Effector CD8-positive, alpha-beta T cell (primary cell): ENCODE data around the gene CSF3R.

Source experiments
- DNase-seq: peaks from one replicate; lab custom pipeline; 2025; lab: John Stamatoyannopoulos, UW

The CSF3R gene

DNA sequence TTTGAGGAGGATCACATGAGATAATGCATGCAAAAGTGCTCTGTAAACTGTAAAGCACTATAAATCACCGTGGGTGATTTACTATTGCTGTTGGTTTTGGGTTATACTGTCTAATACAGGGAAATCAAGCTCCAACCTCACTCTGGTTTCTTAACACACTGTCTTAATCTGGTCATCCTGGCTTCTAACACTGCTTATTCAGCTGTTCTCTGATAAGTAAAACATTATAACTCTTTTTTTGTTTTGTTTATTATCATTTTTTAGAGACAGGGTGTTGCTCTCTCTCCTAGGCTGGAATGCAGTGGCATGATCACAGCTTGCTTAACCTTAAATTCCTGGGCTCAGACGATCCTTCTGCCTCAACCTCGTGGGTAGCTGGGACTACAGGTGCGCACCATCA is 63.1 kb downstream of the CSF3R start:
- no peak for DNase-seq

DNA sequence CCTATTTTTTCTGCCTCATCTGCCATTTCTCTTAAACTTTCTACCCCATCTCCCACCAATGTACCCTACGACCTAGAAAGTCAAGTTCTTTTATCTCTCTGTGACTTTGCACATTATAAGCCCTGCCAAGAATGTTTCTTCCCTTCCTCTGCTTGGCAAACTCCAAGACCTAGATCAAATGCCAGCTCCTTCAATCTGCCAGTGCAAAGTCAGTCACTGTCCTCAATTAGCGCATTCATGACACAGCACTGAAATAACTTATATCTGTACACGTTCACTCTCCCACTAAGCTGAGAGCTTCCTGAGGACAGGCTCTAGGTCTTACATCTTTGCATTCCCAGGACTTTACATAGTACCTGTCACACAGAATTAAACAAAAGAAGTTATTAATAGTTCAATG is 63.6 kb downstream of the CSF3R start:
- no peak for DNase-seq

DNA sequence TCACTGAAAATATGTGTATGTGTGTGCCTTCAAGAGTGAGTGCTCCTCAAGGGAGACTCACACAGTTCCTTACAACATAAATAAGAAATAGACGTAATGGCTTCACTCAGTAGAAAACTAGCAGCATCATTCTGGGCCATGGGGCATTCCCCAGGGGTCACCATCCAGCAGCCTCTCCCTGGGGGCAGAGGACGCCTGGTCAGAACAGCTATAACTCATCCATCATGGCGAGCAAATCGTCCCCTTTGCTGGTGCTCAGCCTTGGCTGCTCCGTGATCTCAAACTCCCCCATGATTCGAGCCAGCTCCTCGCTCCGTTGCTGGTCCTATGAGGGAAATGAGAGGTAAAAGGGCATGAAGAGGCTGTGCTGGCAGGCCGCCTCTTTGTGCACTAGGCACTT is 64.8 kb downstream of the CSF3R start:
- no peak for DNase-seq
